Stimulated activated CD8-positive, alpha-beta memory T cell treated with anti-CD3 and anti-CD28 coated beads, Interleukin-12 subunit alpha, Interleukin-12 subunit beta, amount 100 ng/mL, for 1 hour (primary cell): ENCODE data around the gene CLEC3B.
"Not testable (repeated sequence)": the region's sequence is repeated elsewhere in the genome, so short reads cannot be mapped to it uniquely, and the experiment has no call there.

Experiments used
- DNase-seq: peaks from one replicate; pipeline ENCODE4 v3.0.0-alpha.2; 2020; ENCODE audit warnings: low read depth

The CLEC3B gene, protein sequence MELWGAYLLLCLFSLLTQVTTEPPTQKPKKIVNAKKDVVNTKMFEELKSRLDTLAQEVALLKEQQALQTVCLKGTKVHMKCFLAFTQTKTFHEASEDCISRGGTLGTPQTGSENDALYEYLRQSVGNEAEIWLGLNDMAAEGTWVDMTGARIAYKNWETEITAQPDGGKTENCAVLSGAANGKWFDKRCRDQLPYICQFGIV

DNA sequence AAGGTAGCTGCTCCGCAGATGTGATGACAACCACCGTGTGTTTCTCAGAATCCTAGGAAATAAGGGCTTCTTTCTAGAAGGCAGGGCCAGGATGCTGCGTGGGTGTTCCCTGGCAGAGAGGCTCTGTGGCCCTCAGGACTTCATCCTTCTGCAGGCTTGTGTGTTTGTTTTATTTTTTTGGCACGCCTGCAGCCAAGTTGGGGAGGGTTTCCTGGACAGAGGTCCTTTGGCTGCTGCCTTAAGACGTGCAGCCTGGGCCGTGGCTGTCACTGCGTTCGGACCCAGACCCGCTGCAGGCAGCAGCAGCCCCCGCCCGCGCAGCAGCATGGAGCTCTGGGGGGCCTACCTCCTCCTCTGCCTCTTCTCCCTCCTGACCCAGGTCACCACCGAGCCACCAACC is at the start of gene CLEC3B:
CLEC3B (plus strand) TSS at position 266 of the 400 bp plus-strand sequence; CDS start at position 326, 60 bp downstream.
- no peak for DNase-seq

- no peak for DNase-seq
Measured at GRCh38 chr3:44981220-44981619, 44.9 kb upstream of the CLEC3B start.

DNA sequence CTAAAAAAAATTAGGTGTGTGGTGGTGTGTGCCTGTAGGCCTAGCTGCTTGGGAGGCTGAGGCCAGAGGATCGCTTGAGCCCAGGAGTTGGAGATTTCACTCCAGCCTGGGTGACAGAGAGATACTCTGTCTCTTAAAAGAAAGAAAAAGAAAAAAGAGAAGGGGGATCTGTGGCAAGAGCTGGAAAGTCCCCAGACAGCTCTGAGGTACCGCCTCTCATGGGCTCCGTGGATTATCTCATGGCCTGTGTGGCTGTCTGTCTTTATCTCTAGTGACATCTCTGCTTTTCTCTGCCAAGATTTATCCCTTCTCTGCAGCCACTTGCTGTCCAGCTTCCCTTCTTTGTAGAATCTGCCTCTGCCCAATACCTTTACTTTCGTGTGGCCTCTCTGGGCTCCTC is 44.4 kb upstream of the CLEC3B start:
- DNase-seq = no peak

DNA sequence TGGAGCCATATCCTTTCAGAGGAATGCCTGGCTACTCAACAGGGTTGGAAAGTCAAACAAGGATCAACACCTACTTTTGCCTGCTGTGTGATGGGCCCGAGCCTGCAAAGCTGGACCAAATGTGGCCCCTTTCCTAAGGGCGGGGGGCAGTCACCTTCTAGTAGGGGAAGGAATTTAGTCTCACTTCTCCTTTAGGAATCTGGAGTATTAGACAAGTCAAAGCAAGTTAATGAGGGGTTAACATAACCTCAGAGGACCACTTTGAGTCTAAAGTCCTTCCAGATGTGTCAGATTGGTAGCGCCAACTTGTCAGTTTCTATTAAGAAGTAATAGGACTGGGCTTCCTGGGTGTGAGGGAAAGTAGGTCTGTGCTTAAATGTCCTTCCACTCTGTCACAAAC is 43.3 kb upstream of the CLEC3B start:
- DNase-seq = no peak

GRCh38 chr3:44983484-44983941 is 42.6 kb upstream of the CLEC3B start:
- no peak for DNase-seq

DNA sequence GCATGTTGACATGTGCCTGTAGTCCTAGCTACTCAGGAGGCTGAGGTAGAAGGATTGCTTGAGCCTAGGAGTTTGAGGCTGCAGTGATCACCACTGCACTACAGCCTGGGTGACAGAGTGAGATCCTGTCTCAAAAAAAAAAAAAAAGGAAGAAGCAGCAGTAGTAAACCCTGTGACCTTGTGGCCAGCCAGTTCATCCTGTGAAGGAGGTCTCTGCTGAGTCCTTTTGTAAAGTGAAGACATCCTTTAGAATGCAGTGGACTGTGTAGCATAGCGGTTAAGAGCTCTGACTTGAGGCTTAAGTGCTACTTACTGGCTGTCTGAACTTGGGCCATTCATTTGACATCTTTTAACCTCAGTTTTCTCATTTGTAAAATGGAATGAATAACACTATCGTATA is 41.8 kb upstream of the CLEC3B start:
- no peak for DNase-seq

- DNase-seq = not testable (repeated sequence)
Measured at GRCh38 chr3:44986330-44986729, 39.8 kb upstream of the CLEC3B start.

DNA sequence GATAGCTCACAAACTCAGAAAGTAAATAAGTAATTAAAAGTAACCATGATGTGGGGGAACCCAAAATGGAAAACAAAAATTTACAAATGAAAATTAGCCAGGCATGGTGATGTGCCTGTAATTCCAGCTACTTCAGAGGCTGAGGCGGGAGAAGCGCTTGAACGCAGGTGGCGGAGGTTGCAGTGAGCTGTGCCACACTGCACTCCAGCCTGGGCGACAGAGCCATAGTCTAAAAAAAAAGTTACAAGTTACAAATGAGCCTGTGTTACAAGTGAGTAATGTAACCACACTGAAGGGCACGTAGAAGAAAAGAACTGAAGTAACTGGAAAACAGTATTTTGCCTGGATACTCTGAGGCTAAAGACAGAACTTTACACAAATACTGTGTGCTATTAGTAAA is 38.8 kb upstream of the CLEC3B start:
- no peak for DNase-seq

DNA sequence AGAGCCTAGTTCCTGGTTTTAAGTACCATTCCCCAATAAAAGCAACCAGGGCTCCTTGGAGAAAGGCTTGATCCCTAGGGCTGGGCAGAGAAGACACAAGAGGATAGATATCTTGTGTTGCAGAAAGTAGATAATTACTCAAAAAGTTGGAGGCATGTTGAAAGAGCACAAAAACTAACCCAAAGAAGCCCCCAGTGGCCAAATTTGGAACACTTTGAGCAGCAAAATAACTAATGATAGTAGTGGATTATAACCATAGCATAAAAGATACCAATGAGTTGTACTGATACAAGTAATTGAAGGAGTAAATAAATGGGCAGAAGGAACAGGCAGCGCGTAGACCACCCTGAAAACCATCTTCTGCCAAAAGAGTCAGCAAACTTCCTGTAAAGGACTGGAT is 38.0 kb upstream of the CLEC3B start:
- DNase-seq = no peak

DNA sequence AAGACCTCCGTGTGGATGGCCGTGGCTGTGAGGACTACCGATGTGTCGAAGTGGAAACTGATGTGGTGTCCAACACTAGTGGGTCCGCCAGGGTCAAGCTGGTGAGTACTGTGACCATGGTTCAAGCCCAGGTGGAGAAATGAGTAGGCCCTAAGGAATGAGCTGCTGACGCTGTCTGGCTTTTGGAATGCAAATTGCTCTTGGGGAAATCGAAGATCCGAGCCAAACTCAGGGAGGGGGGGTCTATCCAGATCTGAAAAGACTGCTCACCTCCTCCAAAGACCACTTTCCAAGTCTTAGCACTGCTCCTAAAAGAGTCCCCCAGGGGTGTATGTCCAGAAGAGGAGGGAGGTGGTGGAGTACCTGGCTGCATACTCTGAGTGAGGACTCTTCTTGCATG is 37.0 kb upstream of the CLEC3B start:
- no peak for DNase-seq

- DNase-seq = no peak
Measured at GRCh38 chr3:44989636-44990373, 36.3 kb upstream of the CLEC3B start.

DNA sequence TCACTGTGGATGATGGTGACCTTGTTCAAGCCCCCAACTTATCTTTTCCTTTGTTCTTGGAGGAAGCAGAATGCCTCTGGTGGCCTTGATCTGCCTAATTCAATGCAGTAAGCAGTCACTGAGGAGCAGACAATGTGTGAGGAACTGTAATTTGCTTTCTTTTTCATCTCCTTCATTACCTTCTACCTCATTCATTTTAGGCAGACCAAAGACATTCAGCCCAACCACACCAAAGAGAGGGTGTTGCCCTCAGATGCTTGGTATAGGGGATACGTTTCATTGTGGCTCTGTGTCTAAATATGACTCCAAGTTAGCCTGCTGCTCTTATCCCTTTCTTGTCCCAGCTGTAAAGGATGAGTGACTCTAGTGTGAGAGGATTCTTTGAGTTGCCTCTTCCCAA is 34.8 kb upstream of the CLEC3B start:
- no peak for DNase-seq

GRCh38 chr3:44992555-44993470 is 33.3 kb upstream of the CLEC3B start:
- DNase-seq = no peak

DNA sequence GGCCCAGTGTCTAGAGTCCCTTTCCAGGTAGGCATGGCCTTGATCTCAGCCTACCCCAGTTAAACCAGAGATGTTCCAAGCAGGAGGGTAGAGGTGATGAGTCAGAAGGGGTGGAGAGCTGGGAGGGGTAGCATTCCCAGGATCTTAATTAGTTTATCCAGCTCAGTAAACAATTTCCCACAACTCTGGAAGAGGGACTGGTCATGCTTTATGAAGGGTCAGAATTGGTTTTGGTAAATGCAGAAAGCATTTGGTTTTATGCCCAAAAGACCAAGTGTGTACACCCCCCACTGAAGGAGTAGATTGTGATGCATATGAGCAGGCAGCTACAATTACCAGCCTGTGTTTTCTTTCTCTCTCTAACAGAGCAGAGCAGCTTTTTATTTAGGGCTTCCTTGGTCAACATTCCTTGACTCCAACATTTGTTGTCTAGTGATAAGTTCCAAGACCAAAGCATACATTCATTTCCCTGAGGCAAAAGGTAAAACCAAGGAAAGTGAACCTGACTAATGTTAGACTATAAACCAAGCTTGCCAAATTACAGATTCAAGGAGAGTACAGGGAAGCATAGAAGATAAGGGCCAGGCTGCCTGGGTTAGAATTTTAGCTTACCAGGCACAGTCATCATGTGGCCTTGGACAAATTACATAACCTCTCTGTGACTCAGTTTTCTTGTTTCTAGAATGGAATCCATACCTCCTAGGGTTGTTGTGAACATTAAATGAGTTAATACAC is 32.5 kb upstream of the CLEC3B start:
- no peak for DNase-seq

GRCh38 chr3:44995142-44995770 is 30.8 kb upstream of the CLEC3B start:
- no peak for DNase-seq

DNA sequence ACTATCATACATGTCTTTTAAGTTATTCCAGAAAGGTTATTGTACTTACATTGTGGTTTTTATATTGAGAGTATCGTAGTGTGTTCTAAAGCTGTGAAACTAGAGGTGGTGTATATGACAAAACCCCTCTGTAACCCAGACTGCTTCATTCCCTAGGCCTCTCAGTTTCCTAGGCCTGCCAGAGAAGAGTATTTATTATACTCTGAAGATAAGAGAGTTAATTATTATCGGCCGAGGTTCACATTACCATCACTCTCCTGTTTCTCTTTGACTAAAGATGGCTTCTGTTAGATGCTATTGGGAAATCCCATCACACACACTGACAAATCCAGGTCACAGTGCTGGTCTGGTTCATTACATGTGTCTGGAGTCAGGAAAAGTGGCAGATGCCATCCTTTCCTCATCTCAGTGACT is 29.5 kb upstream of the CLEC3B start:
- DNase-seq = no peak

GRCh38 chr3:44999782-45000181 is 26.3 kb upstream of the CLEC3B start:
- no peak for DNase-seq

GRCh38 chr3:45000823-45001222 is 25.3 kb upstream of the CLEC3B start:
- no peak for DNase-seq

GRCh38 chr3:45001738-45002137 is 24.4 kb upstream of the CLEC3B start:
- DNase-seq = no peak

DNA sequence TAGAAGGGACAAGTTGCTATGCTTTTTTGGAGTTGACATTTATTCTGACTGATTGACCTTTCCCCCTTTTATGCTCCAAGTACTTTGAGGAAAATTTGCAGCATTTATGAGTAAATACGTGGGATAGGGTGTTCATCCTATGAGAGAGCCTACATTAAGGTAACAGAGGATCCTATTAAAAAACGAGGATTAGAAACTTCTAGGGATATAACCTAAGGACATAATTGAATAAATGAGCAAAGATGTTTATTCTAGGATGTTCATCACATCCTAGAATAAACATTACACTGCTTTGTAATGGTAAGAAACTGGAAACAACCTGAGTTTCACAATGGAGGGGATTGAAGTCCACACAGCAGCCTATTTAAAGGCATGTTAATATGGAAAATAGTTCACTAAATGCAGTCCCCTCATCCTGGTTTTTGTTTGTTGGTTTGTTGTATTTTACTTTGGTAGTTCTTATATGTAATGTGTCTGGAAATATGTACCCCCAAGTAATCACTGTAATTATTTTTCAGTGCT is 23.9 kb upstream of the CLEC3B start:
- DNase-seq = no peak

GRCh38 chr3:45002720-45003119 is 23.4 kb upstream of the CLEC3B start:
- DNase-seq = no peak
